Testis (tissue), 2 donors: Measurements from ENCODE around the gene UBA7.

Experiments used
- CTCF ChIP-seq, 3 experiments: fragments of 450-650 bp in 2 of 3; fragments of 200-600 bp in 1 of 3; sonication (generic) in 1 of 3; IDR thresholded peaks; one replicate each; pipeline ENCODE4 v1.5.1; 2016 to 2019; ENCODE audit warnings: antibody characterized with exemption in 3 of 3, mild to moderate bottlenecking in 2 of 3, moderate library complexity in 1 of 3
- POLR2A ChIP-seq: fragments of 450-650 bp; IDR thresholded peaks from one replicate; pipeline ENCODE4 v1.6.1; 2017; ENCODE audit warnings: antibody characterized with exemption, mild to moderate bottlenecking, moderate library complexity

DNA sequence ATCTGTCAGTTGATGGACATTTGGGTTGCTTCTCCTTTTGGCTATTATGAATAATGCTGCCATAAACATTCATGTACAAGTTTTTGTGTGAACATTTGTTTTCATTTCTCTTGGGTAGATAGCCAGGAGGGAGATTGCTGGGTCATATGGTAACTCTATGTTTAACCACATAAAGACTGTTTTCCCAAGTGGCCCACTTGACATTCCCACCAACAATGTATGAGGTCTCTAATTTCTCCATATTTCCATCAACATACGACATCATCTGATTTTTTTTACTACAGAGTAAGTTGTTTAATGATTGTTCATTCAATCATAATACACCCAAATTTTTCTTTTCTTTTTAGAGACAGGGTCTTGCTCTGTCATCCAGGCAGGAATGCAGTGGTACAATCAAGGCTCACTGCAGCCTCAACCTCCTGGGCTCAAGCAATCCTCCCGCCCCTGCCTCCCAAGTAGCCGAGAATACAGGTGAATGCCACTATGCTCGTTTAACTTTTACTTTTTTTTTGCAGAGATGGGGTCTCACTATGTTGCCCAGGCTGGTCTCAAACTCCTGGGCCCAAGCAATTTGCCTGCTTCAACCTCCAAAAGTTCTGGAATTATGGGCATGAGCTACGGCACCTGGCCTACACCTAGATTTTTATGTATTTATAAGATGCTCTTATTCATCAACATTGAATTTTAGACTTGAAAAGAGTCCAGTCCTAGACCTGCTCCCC is 34.2 kb downstream of the UBA7 start:
- TF ChIP-seq CTCF (IDR thresholded peaks at IDR 0.05) (no peak), POLR2A (no peak)
